Small intestine (tissue), 16 donors: ENCODE measurements around the gene BPIFB4. TPM values are rescaled to one million over a fixed set of nuclear protein-coding genes. Genes with fewer than 3 reads are reported as not detected.

Experiments
- DNase-seq, 2 donors: peaks; one replicate each; pipeline versions ENCODE4 v3.0.0 to v3.0.0-alpha.2; 2013
- FAIRE-seq: peaks from 2 replicates; lab custom pipeline; 2012; peaks lifted over from hg19 to GRCh38; lab: Jason Lieb, UNC
- H3K27ac ChIP-seq, 3 donors: one replicate each; pipeline ENCODE4 v1.5.1; 2013; ENCODE audit warnings: low read length in 2 of 3, mild to moderate bottlenecking in 2 of 3, control low read depth in 1 of 3, inconsistent platforms in 1 of 3, low read depth in 1 of 3, moderate library complexity in 1 of 3
- H3K27me3 ChIP-seq, 3 donors: one replicate each; pipeline ENCODE4 v1.6.1; 2013; ENCODE audit warnings: low read length in 3 of 3, inconsistent platforms in 1 of 3; ENCODE audit not compliant: control insufficient read depth in 3 of 3, insufficient read depth in 3 of 3
- H3K36me3 ChIP-seq, 3 donors: one replicate each; pipeline ENCODE4 v1.6.1; 2013; ENCODE audit warnings: low read length in 3 of 3, inconsistent platforms in 1 of 3, low read depth in 1 of 3, mild to moderate bottlenecking in 1 of 3, moderate library complexity in 1 of 3; ENCODE audit not compliant: control insufficient read depth in 3 of 3, insufficient read depth in 2 of 3
- H3K4me1 ChIP-seq, 3 donors: one replicate each; pipeline ENCODE4 v1.6.1; 2013; ENCODE audit warnings: low read length in 2 of 3, inconsistent platforms in 1 of 3, low read depth in 1 of 3, mild to moderate bottlenecking in 1 of 3, moderate library complexity in 1 of 3; ENCODE audit not compliant: control insufficient read depth in 3 of 3, insufficient read depth in 2 of 3
- H3K4me3 ChIP-seq, 3 donors: one replicate each; pipeline ENCODE4 v1.5.1; 2013; ENCODE audit warnings: low read length in 3 of 3, control low read depth in 1 of 3, inconsistent platforms in 1 of 3, low read depth in 1 of 3, mild to moderate bottlenecking in 1 of 3, moderate library complexity in 1 of 3
- H3K9me3 ChIP-seq, 2 donors: one replicate each; pipeline ENCODE4 v1.6.1; 2013; ENCODE audit warnings: low read depth in 1 of 2, low read length in 1 of 2; ENCODE audit not compliant: control insufficient read depth in 2 of 2, insufficient read depth in 1 of 2
- WGBS, 3 donors: extraction: QIAGEN DNeasy Blood & Tissue Kit; methylation state at CpG; one replicate each; pipeline ENCODE4 v1.1.7; 2013; 5-methylcytosine and 5-hydroxymethylcytosine counted together
- long read RNA-seq, 10 donors: transcript quantifications; one replicate each; lab custom pipeline, GENCODE V29; 2026
- polyA plus RNA-seq, 4 donors: library from polyadenylated mRNA; stranded (reverse) in 3 of 4; unstranded in 1 of 4; fragments of 200-250 nt in 3 of 4; fragments of 120-200 nt in 1 of 4; gene quantifications; one replicate each; pipeline versions ENCODE4 v1.2.1 to v1.2.3, GENCODE V29; 2013
- donor health status: healthy with polysubstance abuse.
- donor health status: control.
- donor health status: control.
- donor health status: Bipolar disorder and iron deficiency.
- donor health status: healthy.

Gene BPIFB4
- under 1 TPM in 1 of 4 donors, not detected in 3; 0.13 TPM for polyA plus RNA-seq
- long read RNA-seq, donor 1, result 0 reads
- long read RNA-seq, donor 2, result 0 reads
- long read RNA-seq, donor 3, result 0 reads
- long read RNA-seq, donor 4, result 0 reads
- long read RNA-seq, donor 5, result 0 reads
- long read RNA-seq, donor 6, result 0 reads
- long read RNA-seq, donor 7, result 0 reads
- long read RNA-seq, donor 8, result 0 reads
- long read RNA-seq, donor 9, result 0 reads
- long read RNA-seq, donor 10, result 0 reads

DNA sequence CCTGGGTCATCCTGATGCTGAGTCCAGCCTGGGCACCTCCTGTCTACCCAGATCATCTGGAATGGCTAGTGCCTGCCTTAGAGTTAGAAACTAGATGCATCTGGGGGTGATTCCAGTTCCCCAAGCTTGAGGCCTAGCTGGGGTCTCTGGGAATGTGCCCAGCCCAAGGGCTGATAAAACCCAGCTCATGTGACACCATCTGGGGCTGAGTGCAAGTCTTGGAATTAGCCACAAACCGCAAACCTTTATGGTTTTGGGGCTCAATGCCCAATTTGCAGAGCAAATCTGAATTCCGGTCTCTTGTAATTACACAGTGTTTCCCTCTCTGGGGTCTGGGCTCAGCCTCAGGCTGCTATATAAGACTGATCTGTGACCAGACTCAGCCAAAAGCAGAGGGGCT is at the start of gene BPIFB4:
Gene BPIFB4, plus strand, starts transcription at position 385 of the 400 bp plus-strand sequence. CDS start 1,884 bp downstream, outside the sequence.
- H3K27ac ChIP-seq, result no peak within 1 kb of the TSS
- 68 to 80% (median 69%) methylated on average over 2 of the region's 2 CpGs for whole genome bisulfite sequencing, 3 donors
- H3K4me1 ChIP-seq, result no peaks in the 10 kb centered on the region
- H3K36me3 ChIP-seq, result no peaks in the 10 kb centered on the region
- FAIRE-seq, result no peak
- DNase-seq, result no peak
- H3K9me3 ChIP-seq, result no peaks in the 10 kb centered on the region
- no peak within 1 kb of the TSS for H3K4me3 ChIP-seq
- H3K27me3 ChIP-seq, result no peaks in the 10 kb centered on the region

DNA sequence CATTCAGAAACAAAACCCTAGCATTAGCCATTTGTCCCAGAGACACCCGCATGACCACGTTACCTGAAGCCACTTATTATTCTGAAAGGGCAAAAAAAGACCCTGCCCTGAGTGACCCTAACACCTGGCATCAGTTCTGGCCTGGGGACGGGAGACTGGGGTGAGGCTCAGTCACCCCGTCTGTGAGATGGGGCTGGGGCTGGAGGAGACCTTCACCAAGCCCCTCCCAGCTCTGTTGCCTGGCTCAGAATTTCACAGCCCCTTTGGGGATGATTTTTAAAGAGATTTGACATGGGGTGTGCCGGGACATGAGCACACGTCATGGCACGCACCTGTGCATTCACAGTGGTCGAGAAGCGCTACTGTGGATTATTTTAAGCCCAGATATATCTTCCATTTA is 49.4 kb upstream of the BPIFB4 start:
- Histone ChIP-seq H3K27me3 (no peaks in the 10 kb centered on the region), H3K9me3 (no peaks in the 10 kb centered on the region), H3K36me3 (no peaks in the 10 kb centered on the region), H3K4me1 (no peaks in the 10 kb centered on the region), H3K4me3 (no peak overlapping the region), H3K27ac (no peak overlapping the region)
- FAIRE-seq (no peak), DNase-seq (no peak)
- 68 to 84% (median 83%) methylated on average over 9 of the region's 9 CpGs for WGBS, 3 donors

DNA sequence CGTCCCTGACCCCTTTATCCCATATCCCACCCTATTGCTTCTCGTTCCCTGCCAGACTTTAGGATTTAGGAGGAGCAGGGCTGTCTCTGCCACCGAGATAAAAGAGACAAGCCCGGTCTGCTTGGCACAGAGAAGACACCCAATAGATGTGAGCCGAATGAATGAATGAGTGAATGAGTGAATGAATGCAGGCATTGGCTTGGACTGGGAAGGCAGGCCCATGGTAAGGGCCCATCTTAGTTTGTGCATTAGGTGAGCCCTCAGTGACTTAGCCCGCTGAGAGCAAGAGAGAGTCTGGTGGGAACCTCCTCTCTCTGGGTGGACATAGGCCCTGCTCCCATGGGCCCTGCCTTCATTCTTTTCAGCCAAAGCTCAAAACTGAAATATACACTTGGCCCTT is 48.9 kb upstream of the BPIFB4 start:
- no peaks in the 10 kb centered on the region for H3K4me1 ChIP-seq
- no peak for FAIRE-seq
- no peaks in the 10 kb centered on the region for H3K9me3 ChIP-seq
- no peaks in the 10 kb centered on the region for H3K36me3 ChIP-seq
- no peak overlapping the region for H3K4me3 ChIP-seq
- DNase-seq, result no peak
- H3K27ac ChIP-seq, result no peak overlapping the region
- no peaks in the 10 kb centered on the region for H3K27me3 ChIP-seq
- 73 to 86% (median 82%) methylated on average over 6 of the region's 6 CpGs for WGBS, 3 donors

DNA sequence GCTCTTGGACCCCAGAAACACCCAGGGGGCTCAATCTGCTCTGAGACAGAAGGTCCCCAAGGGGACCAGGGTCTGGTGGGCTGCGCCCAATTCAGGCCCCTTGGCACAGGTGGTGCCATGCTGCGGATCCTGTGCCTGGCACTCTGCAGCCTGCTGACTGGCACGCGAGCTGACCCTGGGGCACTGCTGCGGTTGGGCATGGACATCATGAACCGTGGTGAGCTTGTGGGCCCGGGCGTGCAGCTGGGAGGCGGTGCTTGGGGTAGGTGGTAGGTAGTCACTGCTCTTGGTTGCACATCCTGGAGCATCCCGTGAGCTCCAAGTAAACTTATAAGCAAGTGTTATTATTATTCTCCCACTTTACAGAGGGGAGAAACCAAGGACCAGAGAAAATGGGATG is 47.9 kb upstream of the BPIFB4 start, which contains the start of gene BPIFB6:
Gene BPIFB6, plus strand, starts transcription at position 118 of the 400 bp plus-strand sequence. Its CDS starts 0 bp downstream, at position 118.
- FAIRE-seq (no peak), DNase-seq (no peak)
- Histone ChIP-seq H3K27me3 (no peaks in the 10 kb centered on the region), H3K4me1 (no peaks in the 10 kb centered on the region), H3K27ac (no peak within 1 kb of the TSS), H3K9me3 (no peaks in the 10 kb centered on the region), H3K4me3 (no peak within 1 kb of the TSS), H3K36me3 (no peaks in the 10 kb centered on the region)
- WGBS, 3 donors, result 82 to 95% (median 90%) methylated on average over 10 of the region's 10 CpGs

DNA sequence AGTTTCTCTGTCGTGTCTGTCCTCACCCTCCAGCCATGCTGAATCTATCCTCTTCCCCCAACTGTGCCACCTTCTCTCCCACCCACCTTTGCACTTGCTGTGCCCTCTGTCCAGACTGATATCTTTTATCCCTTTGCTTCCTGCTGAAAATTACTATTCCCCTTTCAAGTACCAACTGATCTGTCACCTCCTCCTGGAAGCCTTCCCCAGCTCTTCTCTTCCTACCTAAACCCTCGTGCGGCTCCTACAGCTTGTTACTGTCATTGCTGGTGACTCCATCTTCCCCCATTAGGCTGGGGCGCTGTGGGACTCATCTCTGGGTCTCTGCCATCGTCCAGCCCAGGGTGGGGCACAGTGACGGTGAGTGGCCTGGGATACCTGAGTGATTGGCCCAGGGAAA is 46.9 kb upstream of the BPIFB4 start:
- DNase-seq, result no peak
- 63 to 75% (median 69%) methylated on average over 6 of the region's 6 CpGs for WGBS, 3 donors
- no peak for FAIRE-seq
- no peak overlapping the region for H3K4me3 ChIP-seq
- no peaks in the 10 kb centered on the region for H3K4me1 ChIP-seq
- H3K9me3 ChIP-seq, result no peaks in the 10 kb centered on the region
- H3K36me3 ChIP-seq, result no peaks in the 10 kb centered on the region
- no peaks in the 10 kb centered on the region for H3K27me3 ChIP-seq
- no peak overlapping the region for H3K27ac ChIP-seq

DNA sequence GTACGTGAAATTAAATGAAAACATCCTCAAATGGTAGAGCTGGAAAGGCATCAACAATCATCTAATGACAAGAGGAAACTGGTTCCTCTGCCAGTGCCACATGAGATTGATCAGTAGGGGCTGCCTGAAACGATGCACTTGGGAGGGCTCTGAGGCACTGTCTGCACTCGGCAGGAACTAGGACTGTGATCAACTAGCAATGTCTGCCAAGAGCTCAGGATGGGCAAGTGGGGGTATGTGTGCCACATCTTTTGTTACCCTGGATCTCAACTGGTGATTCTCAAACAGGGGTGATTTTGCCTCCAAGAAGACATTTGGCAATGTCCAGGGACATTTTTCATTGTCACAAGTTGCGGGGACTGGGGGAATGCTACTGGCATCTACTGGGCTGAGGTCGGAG is 46.1 kb upstream of the BPIFB4 start:
- Histone ChIP-seq H3K4me1 (no peaks in the 10 kb centered on the region), H3K27ac (no peak overlapping the region), H3K4me3 (no peak overlapping the region), H3K9me3 (no peaks in the 10 kb centered on the region), H3K27me3 (no peaks in the 10 kb centered on the region), H3K36me3 (no peaks in the 10 kb centered on the region)
- 66 to 80% (median 70%) methylated on average over 5 of the region's 5 CpGs for WGBS, 3 donors
- DNase-seq, result no peak
- no peak for FAIRE-seq

DNA sequence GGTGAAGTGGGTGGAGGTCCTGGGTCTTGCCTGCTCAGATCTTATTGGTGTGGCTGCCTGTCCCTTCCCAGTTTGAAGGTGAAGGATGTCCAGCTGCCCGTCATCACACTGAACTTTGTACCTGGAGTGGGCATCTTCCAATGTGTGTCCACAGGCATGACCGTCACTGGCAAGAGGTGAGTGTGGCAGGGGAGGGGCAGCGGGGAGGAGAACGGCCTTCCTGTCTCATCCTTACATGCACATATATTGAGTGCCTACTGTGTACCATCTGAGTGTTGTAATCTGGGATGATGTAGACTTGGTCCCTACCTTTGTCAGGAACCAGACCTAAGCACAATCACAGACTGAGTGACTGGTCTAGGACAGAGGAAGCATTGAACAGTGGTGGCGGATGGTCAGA is 45.3 kb upstream of the BPIFB4 start:
- no peak overlapping the region for H3K4me3 ChIP-seq
- FAIRE-seq (no peak), DNase-seq (no peak)
- 68 to 82% (median 78%) methylated on average over 5 of the region's 5 CpGs for WGBS, 3 donors
- no peaks in the 10 kb centered on the region for H3K27me3 ChIP-seq
- no peak overlapping the region for H3K27ac ChIP-seq
- H3K9me3 ChIP-seq, result no peaks in the 10 kb centered on the region
- no peaks in the 10 kb centered on the region for H3K4me1 ChIP-seq
- H3K36me3 ChIP-seq, result no peaks in the 10 kb centered on the region

DNA sequence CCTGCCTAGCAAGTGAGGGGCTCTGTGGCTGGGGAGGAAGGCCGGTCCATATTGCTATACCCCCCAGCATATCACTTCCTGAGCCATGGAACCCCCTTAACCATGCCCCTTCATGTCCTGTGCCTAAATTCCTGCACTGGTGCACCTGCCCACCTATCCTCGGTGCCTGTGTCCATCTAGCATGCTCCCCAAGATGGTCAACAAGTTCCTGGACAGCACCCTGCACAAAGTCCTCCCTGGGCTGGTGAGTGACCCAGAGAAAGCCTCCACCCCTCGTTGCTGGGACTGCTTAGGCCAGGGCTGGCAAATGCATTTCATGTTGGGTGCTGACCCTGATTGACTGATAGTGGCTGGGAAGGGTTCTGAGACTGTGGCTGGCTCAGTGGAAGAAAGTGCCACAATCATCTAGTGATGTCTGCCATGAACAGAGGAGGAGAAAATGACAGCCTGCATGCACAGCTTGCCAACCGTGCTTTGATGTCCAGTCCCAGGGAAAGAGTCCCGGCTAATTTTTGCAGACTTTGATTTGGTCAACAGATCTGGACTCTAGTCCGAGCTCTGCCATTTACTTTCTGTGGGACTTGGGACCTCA is 44.4 kb upstream of the BPIFB4 start:
- Histone ChIP-seq H3K36me3 (no peaks in the 10 kb centered on the region), H3K4me1 (no peaks in the 10 kb centered on the region), H3K27me3 (no peaks in the 10 kb centered on the region), H3K27ac (no peak overlapping the region), H3K4me3 (no peak overlapping the region), H3K9me3 (no peaks in the 10 kb centered on the region)
- WGBS, 3 donors, result 61 to 79% (median 70%) methylated on average over 6 of the region's 6 CpGs
- DNase-seq (no peak), FAIRE-seq (no peak)
